Measurements from ENCODE around the gene AUP1. TPM values are rescaled to one million over a fixed set of nuclear protein-coding genes. Genes with fewer than 3 reads are reported as not detected.
A peak's percentile ranks its signal among the peaks of the same experiment; 100 is the strongest.

Gene AUP1
- total and polyA plus RNA-seq, 9 of the 15 experiments (the other 6 are each of a cell fraction or from before 2014, with no cell fraction given): 70.7 to 245 (median 165) TPM

GRCh38 chr2:74525717-74526648 lies 3.5 kb downstream of the AUP1 start, which contains the start of gene DQX1 (continued):
- TF ChIP-seq KLF10 (CRISPR knock-in tag; IDR thresholded peaks at IDR 0.05) (no peak), NCOA6 (IDR thresholded peaks at IDR 0.05) (no peak), ZBTB1 (CRISPR knock-in tag; IDR thresholded peaks at IDR 0.05; ENCODE audit: borderline replicate concordance, low read depth) (no peak), BCOR (IDR thresholded peaks at IDR 0.05) (no peak), PML (IDR thresholded peaks at IDR 0.05; ENCODE audit: low read length) (0 out of 2 replicates have a peak, but pooled peaks have one; percentile 11), FOXP4 (CRISPR knock-in tag; IDR thresholded peaks at IDR 0.05; ENCODE audit: borderline replicate concordance) (no peak), RCOR1 (IDR thresholded peaks at IDR 0.05; ENCODE audit: borderline replicate concordance in 1 of 2, low read depth in 2 of 2, low read length in 2 of 2) (0 out of 4 replicates have a peak, but pooled peaks of 1 of the 2 experiments have one; percentile 5), ZFPM2 (CRISPR knock-in tag; IDR thresholded peaks at IDR 0.05) (no peak), TBP (optimal IDR thresholded peaks at IDR 0.05; ENCODE audit: low read depth, low read length) (no peak), ZNF584 (CRISPR knock-in tag; IDR thresholded peaks at IDR 0.05; ENCODE audit: low read depth) (no peak), SPI1 (IDR thresholded peaks at IDR 0.05; ENCODE audit: borderline replicate concordance, low read depth, low read length) (peak; percentile 54; the same call in 1 of the 2 replicates), CHAMP1 (IDR thresholded peaks at IDR 0.05) (no peak), XRCC4 (IDR thresholded peaks at IDR 0.05; ENCODE audit: extremely low read depth, insufficient read depth, insufficient read length) (no peak)
- TF ChIP-seq, protein P1, sequence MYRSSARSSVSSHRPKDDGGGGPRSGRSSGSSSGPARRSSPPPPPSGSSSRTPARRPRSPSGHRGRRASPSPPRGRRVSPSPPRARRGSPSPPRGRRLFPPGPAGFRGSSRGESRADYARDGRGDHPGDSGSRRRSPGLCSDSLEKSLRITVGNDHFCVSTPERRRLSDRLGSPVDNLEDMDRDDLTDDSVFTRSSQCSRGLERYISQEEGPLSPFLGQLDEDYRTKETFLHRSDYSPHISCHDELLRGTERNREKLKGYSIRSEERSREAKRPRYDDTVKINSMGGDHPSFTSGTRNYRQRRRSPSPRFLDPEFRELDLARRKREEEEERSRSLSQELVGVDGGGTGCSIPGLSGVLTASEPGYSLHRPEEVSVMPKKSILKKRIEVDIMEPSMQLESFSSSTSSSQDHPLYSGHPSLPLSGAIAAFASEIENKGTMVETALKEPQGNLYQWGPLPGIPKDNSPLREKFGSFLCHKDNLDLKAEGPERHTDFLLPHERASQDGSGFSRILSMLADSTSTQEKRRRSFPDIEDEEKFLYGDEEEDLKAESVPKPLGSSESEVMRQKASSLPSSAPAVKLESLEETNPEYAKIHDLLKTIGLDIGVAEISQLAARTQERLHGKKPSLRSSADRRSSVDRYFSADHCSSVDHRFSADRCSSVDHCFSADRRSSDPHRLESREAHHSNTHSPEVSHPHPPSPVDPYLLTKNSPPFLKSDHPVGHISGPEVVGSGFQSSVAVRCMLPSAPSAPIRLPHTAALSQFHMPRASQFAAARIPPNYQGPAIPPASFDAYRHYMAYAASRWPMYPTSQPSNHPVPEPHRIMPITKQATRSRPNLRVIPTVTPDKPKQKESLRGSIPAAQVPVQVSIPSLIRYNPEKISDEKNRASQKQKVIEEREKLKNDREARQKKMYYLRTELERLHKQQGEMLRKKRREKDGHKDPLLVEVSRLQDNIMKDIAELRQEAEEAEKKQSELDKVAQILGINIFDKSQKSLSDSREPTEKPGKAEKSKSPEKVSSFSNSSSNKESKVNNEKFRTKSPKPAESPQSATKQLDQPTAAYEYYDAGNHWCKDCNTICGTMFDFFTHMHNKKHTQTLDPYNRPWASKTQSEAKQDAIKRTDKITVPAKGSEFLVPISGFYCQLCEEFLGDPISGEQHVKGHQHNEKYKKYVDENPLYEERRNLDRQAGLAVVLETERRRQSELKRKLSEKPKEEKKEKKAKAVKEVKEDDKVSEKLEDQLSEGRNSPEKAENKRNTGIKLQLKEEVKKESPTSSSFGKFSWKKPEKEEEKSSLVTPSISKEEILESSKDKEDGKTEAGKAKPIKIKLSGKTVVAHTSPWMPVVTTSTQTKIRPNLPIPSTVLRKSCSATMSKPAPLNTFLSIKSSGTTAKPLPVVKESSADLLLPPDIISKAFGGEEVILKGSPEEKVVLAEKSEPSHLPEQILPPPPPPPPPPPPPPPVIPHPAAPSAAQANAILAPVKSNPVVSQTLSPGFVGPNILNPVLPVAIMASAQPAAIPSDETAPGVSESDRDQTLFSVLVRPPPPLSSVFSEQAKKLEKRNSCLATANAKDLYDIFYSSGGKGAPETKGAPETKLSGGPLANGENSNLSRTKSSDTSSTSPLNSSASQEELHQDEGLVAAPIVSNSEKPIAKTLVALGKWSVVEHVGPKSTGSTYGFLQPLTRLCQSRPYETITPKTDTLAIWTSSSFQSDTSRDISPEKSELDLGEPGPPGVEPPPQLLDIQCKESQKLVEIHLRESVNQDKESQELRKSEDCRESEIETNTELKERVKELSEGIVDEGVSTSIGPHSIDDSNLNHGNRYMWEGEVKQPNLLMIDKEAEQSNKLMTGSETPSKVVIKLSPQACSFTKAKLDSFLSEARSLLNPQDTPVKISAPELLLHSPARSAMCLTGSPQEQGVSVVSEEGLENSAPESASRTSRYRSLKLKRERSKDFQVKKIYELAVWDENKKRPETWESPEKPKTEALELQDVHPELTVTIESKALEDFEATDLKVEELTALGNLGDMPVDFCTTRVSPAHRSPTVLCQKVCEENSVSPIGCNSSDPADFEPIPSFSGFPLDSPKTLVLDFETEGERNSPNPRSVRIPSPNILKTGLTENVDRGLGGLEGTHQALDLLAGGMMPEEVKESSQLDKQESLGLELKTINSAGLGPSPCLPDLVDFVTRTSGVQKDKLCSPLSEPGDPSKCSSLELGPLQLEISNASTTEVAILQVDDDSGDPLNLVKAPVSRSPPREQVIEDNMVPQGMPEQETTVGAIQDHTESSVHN (IDR thresholded peaks at IDR 0.05; ENCODE audit: borderline replicate concordance in 1 of 2, low read depth in 1 of 2): no peak

Data from K562 (cell line).